IMR-90 (cell line): Measurements from ENCODE around the gene MGST1. TPM values are rescaled to one million over a fixed set of nuclear protein-coding genes. Genes with fewer than 3 reads are reported as not detected.

Experiments used
- ATAC-seq: fragments of 200-7000 bp; cut with Tn5 transposase; 2 replicates; pipeline ENCODE4 v1.9.1; 2020; ENCODE audit warnings: low read depth, mild to moderate bottlenecking, moderate library complexity
- BruUV-seq: library from RNA; stranded (reverse); fragments of 400-500 nt; replicated peaks from 2 replicates; lab custom pipeline; 2021; lab: Mats Ljungman, UMichigan
- CTCF ChIA-PET: fragments of 300-600 bp; formaldehyde crosslinking; extraction: SDS; loops from one replicate; lab custom pipeline; 2021; ENCODE audit warnings: antibody characterized with exemption; lab: Yijun Ruan, JAX
- POLR2A ChIA-PET: fragments of 300-600 bp; sonication (Branson Sonifier 250); formaldehyde crosslinking; loops from one replicate; lab custom pipeline; 2022; ENCODE audit warnings: antibody characterized with exemption; ENCODE audit not compliant: unreplicated experiment; lab: Charles Lee
- DNase-seq: peaks from one replicate; pipeline ENCODE4 v3.0.0; 2013
- H2AFZ ChIP-seq: replicated peaks from 2 replicates; pipeline ENCODE3; 2013; ENCODE audit warnings: low read length, mild to moderate bottlenecking; ENCODE audit not compliant: poor library complexity
- H2AK5ac ChIP-seq: 2 replicates; pipeline ENCODE4 v1.6.1; 2013; ENCODE audit warnings: low read depth, low read length, inconsistent platforms
- H2AK9ac ChIP-seq: replicated peaks from 2 replicates; pipeline ENCODE3; 2013; ENCODE audit warnings: mild to moderate bottlenecking, low read depth, low read length, moderate library complexity; ENCODE audit not compliant: poor library complexity
- H2BK120ac ChIP-seq: 2 replicates; pipeline ENCODE4 v1.6.1; 2013; ENCODE audit warnings: low read depth, low read length, inconsistent platforms
- H2BK15ac ChIP-seq: 3 replicates; pipeline ENCODE4 v1.6.1; 2013; ENCODE audit warnings: low read depth, low read length, inconsistent platforms
- H2BK20ac ChIP-seq: 2 replicates; pipeline ENCODE4 v1.6.1; 2013; ENCODE audit warnings: low read depth, mild to moderate bottlenecking, inconsistent platforms, low read length, moderate library complexity
- H2BK5ac ChIP-seq: 2 replicates; pipeline ENCODE4 v1.6.1; 2013; ENCODE audit warnings: mild to moderate bottlenecking, low read depth, low read length, inconsistent platforms; ENCODE audit not compliant: poor library complexity, severe bottlenecking
- H3K14ac ChIP-seq: replicated peaks from 2 replicates; pipeline ENCODE4 v1.6.1; 2013; ENCODE audit warnings: low read depth, low read length, inconsistent platforms
- H3K18ac ChIP-seq: 2 replicates; pipeline ENCODE4 v1.6.1; 2013; ENCODE audit warnings: low read depth, low read length, control low read depth
- H3K23ac ChIP-seq: 2 replicates; pipeline ENCODE4 v1.6.1; 2013; ENCODE audit warnings: low read depth, low read length, inconsistent platforms
- H3K27ac ChIP-seq: 2 replicates; pipeline ENCODE4 v1.5.1; 2013; ENCODE audit warnings: mild to moderate bottlenecking, control low read depth, low read length; ENCODE audit not compliant: insufficient read depth
- H3K27me3 ChIP-seq: 2 replicates; pipeline ENCODE4 v1.6.1; 2013; ENCODE audit warnings: low read length; ENCODE audit not compliant: control insufficient read depth, insufficient read depth
- H3K36me3 ChIP-seq: 2 replicates; pipeline ENCODE4 v1.6.1; 2013; ENCODE audit warnings: low read length, mixed read lengths; ENCODE audit not compliant: control insufficient read depth, insufficient read depth
- H3K4ac ChIP-seq: 2 replicates; pipeline ENCODE4 v1.6.1; 2013; ENCODE audit warnings: low read depth, low read length, inconsistent platforms
- H3K4me1 ChIP-seq: 2 replicates; pipeline ENCODE4 v1.6.1; 2013; ENCODE audit warnings: low read length, mixed read lengths; ENCODE audit not compliant: control insufficient read depth, insufficient read depth
- H3K4me2 ChIP-seq: 2 replicates; pipeline ENCODE4 v1.6.1; 2013; ENCODE audit warnings: low read depth, mild to moderate bottlenecking, control low read depth, low read length, moderate library complexity
- H3K4me3 ChIP-seq: 2 replicates; pipeline ENCODE4 v1.5.1; 2013; ENCODE audit warnings: low read depth, mild to moderate bottlenecking, control low read depth, low read length, moderate library complexity; ENCODE audit not compliant: insufficient read depth
- H3K56ac ChIP-seq: 2 replicates; pipeline ENCODE4 v1.6.1; 2013; ENCODE audit warnings: low read length, inconsistent platforms; ENCODE audit not compliant: insufficient read depth; ENCODE audit errors: extremely low read depth
- H3K79me1 ChIP-seq, 2 experiments: 2 replicates each; pipeline ENCODE4 v1.6.1; 2013; ENCODE audit warnings: low read length in 2 of 2, inconsistent platforms in 1 of 2, low read depth in 1 of 2
- H3K9ac ChIP-seq: 2 replicates; pipeline ENCODE4 v1.6.1; 2013; ENCODE audit warnings: low read depth, low read length, control low read depth
- H3K9me1 ChIP-seq: 2 replicates; pipeline ENCODE4 v1.6.1; 2013; ENCODE audit warnings: low read length, inconsistent platforms; ENCODE audit not compliant: insufficient read depth
- H3K9me3 ChIP-seq: 2 replicates; pipeline ENCODE4 v1.6.1; 2013; ENCODE audit warnings: low read length; ENCODE audit not compliant: control insufficient read depth, insufficient read depth
- H4K20me1 ChIP-seq: 2 replicates; pipeline ENCODE4 v1.6.1; 2013; ENCODE audit warnings: low read length, inconsistent platforms; ENCODE audit not compliant: insufficient read depth
- H4K5ac ChIP-seq: 2 replicates; pipeline ENCODE4 v1.6.1; 2013; ENCODE audit warnings: mild to moderate bottlenecking, low read depth, low read length, control low read depth
- H4K8ac ChIP-seq, 2 experiments: 2 replicates each; pipeline ENCODE4 v1.6.1; 2013; ENCODE audit warnings: low read depth in 2 of 2, low read length in 2 of 2, control low read depth in 1 of 2, inconsistent platforms in 1 of 2
- H4K91ac ChIP-seq: 2 replicates; pipeline ENCODE4 v1.6.1; 2013; ENCODE audit warnings: low read depth, low read length, inconsistent platforms; ENCODE audit not compliant: insufficient read depth
- BHLHE40 ChIP-seq: fragments of 150-350 bp; IDR thresholded peaks from 2 replicates; pipeline ENCODE4 v1.6.1; 2016; ENCODE audit warnings: mild to moderate bottlenecking, low read depth, low read length
- CHD1 ChIP-seq: IDR thresholded peaks from 2 replicates; pipeline ENCODE4 v1.6.1; 2012; ENCODE audit warnings: low read depth, low read length, improper control_type of control experiment
- CTCF ChIP-seq: conservative IDR thresholded peaks from 2 replicates; pipeline ENCODE4 v1.5.1; 2012; ENCODE audit warnings: mild to moderate bottlenecking, low read depth, low read length, improper control_type of control experiment
- MAZ ChIP-seq: IDR thresholded peaks from 2 replicates; pipeline ENCODE4 v1.6.1; 2012; ENCODE audit warnings: low read depth, mild to moderate bottlenecking, low read length, improper control_type of control experiment, moderate library complexity, borderline replicate concordance
- MXI1 ChIP-seq: IDR thresholded peaks from 2 replicates; pipeline ENCODE4 v1.6.1; 2012; ENCODE audit warnings: low read depth, mild to moderate bottlenecking, low read length, moderate library complexity, borderline replicate concordance
- RAD21 ChIP-seq: IDR thresholded peaks from 2 replicates; pipeline ENCODE4 v1.6.1; 2012; ENCODE audit warnings: low read length, improper control_type of control experiment
- RCOR1 ChIP-seq: IDR thresholded peaks from 2 replicates; pipeline ENCODE4 v1.6.1; 2012; ENCODE audit warnings: mild to moderate bottlenecking, low read length, improper control_type of control experiment; ENCODE audit not compliant: insufficient replicate concordance
- RFX5 ChIP-seq: IDR thresholded peaks from 2 replicates; pipeline ENCODE4 v1.8.0; 2012; ENCODE audit warnings: low read depth, mild to moderate bottlenecking, low read length, moderate library complexity
- SMC3 ChIP-seq: fragments of 150-350 bp; IDR thresholded peaks from 2 replicates; pipeline ENCODE4 v1.6.1; 2016; ENCODE audit warnings: low read depth, mild to moderate bottlenecking, antibody characterized with exemption, low read length, moderate library complexity
- WGBS, 2 experiments: methylation state at CpG; one replicate each; pipeline versions ENCODE4 v1.1.5 to v1.1.7; 2013; ENCODE audit warnings: missing lambda C conversion rate in 2 of 2; ENCODE audit not compliant: insufficient read length in 1 of 2; ENCODE audit errors: extremely low coverage in 2 of 2; 5-methylcytosine and 5-hydroxymethylcytosine counted together
- dilution Hi-C: fragments of 300-500 bp; cut with HindIII; formaldehyde crosslinking; loops from one replicate; pipeline ENCODE4 v1.14.3; 2018; ENCODE audit warnings: low sequenced_read_pairs; ENCODE audit not compliant: unreplicated experiment
- in situ Hi-C: fragments of 300-500 bp; cut with MboI; formaldehyde crosslinking; loops from 3 replicates; pipeline ENCODE4 v1.14.3; 2019; ENCODE audit warnings: low sequenced_read_pairs, inconsistent platforms, mixed read lengths
- intact Hi-C: fragments of 100-400 bp; cut with micrococcal nuclease; formaldehyde crosslinking; loops from 2 replicates; pipeline ENCODE4 v1.10.0; 2022
- polyA plus RNA-seq, 3 experiments: library from polyadenylated mRNA; depleted of rRNA; stranded (reverse); fragments of >200 nt; gene quantifications; 2 replicates each; pipeline ENCODE4 v1.2.3, GENCODE V29; 2012; ENCODE audit warnings: low replicate concordance in 1 of 3
- total RNA-seq: library from RNA; depleted of rRNA; stranded (reverse); fragments of >200 nt; gene quantifications from 2 replicates; pipeline ENCODE4 v1.2.3, GENCODE V29; 2012

The MGST1 gene
- total and polyA plus RNA-seq, 2 of the 4 experiments (the other 2 are of a cell fraction) = 105 to 280 TPM

DNA sequence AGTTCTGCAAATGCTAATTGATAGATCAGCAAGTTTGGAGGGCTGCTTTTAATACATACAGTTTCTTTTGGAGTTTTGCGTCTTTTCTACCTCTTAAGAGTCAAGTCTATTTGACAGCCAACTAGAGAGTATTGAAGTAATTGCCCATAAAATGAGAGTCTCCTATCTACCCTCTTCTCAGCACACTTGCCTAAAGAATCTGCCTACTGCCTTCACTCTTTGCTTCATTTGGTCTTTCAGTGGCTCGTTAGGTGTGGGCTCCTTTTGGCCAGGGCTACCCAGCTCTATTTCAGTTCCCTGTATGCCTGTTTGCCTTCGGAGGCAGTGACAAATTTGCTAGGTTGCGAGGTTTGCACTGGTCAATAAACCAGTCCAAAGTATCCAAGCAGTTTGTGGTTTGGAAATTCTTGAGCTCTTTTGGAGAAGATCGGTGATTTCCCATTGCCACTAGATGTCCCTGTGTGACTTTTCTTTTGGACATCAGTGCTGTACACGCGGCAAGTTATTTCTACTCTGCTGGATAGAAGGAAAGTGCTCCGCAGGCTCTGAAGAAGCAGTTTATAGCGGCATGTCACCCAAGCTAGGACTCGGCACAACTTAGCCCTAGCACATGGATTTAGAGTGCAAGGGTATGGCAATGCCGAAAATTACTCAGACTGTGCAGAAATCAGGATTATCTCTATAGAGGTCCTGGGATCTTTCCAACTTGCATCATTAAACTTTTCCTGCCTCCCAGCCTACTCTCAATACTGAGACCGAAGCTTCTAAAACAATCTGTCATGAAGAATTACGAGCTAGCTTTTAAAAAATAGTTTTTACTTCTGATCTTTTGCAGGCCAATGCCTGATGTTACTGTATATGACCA is 38.6 kb downstream of the MGST1 start:
- DNase-seq (peak; percentile 70), ATAC-seq (peak; percentile 93)
- no peak overlapping the region for H3K14ac ChIP-seq
- TF ChIP-seq RFX5 = no peak
- no peak for TF ChIP-seq BHLHE40
- no peak for TF ChIP-seq RCOR1
- TF ChIP-seq RAD21 = peak; percentile 74
- TF ChIP-seq SMC3 = peak; percentile 51
- no peak for TF ChIP-seq MAZ
- no peak for TF ChIP-seq CHD1
- peak; percentile 67 for TF ChIP-seq CTCF
- TF ChIP-seq MXI1 = no peak
- H4K91ac ChIP-seq = no peak overlapping the region
- no peak overlapping the region for H4K5ac ChIP-seq
- no peak overlapping the region for H2BK20ac ChIP-seq
- peak overlapping the region; percentile 70 for H2AFZ ChIP-seq
- H3K4ac ChIP-seq = no peak overlapping the region
- no peak overlapping the region for H3K9ac ChIP-seq
- H3K4me3 ChIP-seq = no peak overlapping the region
- H3K4me1 ChIP-seq = peaks cover 2% of the 10 kb centered on the region; the same call in 1 of the 2 replicates
- no peaks in the 10 kb centered on the region for H3K9me1 ChIP-seq
- H3K36me3 ChIP-seq = no peaks in the 10 kb centered on the region; the same call in 1 of the 2 replicates
- in situ Hi-C loops (loop anchor here (10.0 kb wide), 1 partner anchor 1259 kb away; no protein-coding TSS in a partner anchor), dilution Hi-C loops (no loop called here), intact Hi-C loops (loop anchor here (1.0 to 2.0 kb wide), 3 partner anchors 221 to 1257 kb away; partner anchors contain the start of gene LMO3)
- no peak overlapping the region for H3K23ac ChIP-seq
- H3K4me2 ChIP-seq = peak overlapping the region; percentile 69
- H2AK5ac ChIP-seq = no peak overlapping the region
- no peaks in the 10 kb centered on the region for H3K9me3 ChIP-seq
- H4K20me1 ChIP-seq = no peaks in the 10 kb centered on the region
- no peak overlapping the region for H3K18ac ChIP-seq
- 37% methylated on average over 5 of the region's 13 CpGs; no CpG with 5 or more reads in 1 of the 2 experiments for WGBS, 2 experiments
- H2BK15ac ChIP-seq = no peak overlapping the region
- H3K27ac ChIP-seq = no peak overlapping the region
- H3K27me3 ChIP-seq = no peaks in the 10 kb centered on the region
- POLR2A ChIA-PET = no interaction called here
- CTCF ChIA-PET = interaction anchor here (0.5 to 1.3 kb wide), 11 partner anchors 9 to 1325 kb away, joined by 3 to 6 read pairs (median 3); no protein-coding TSS in a partner anchor
- H2BK120ac ChIP-seq = no peak overlapping the region
- H3K79me1 ChIP-seq = no peaks in the 10 kb centered on the region; a peak in 1 of 4 replicates
- no TSS peak for BruUV-seq
- no peak overlapping the region for H2AK9ac ChIP-seq
- no peak overlapping the region for H2BK5ac ChIP-seq
- no peak overlapping the region for H3K56ac ChIP-seq
- no peak overlapping the region for H4K8ac ChIP-seq
